Gastroesophageal sphincter (tissue), 4 donors: ENCODE results near the gene RAC2. TPM values are rescaled to one million over a fixed set of nuclear protein-coding genes. Genes with fewer than 3 reads are reported as not detected.

Source experiments
- ATAC-seq: fragments of 150-250 bp; one replicate; pipeline ENCODE4 v1.9.1; 2016; ENCODE audit warnings: mild to moderate bottlenecking, moderate library complexity
- H3K27ac ChIP-seq, 4 donors: fragments of 200-600 bp; sonication (generic) in 3 of 4; 1 replicate in 3 of 4; 2 replicates in 1 of 4; pipeline ENCODE4 v1.5.1; 2016 to 2019
- H3K27me3 ChIP-seq: fragments of 200-600 bp; sonication (generic); one replicate; pipeline ENCODE4 v1.5.1; 2019
- H3K36me3 ChIP-seq, 2 donors: fragments of 200-600 bp; sonication (generic); one replicate each; pipeline ENCODE4 v1.5.1; 2019; ENCODE audit warnings: control low read depth in 1 of 2
- H3K4me1 ChIP-seq, 3 donors: fragments of 200-600 bp; sonication (generic); 1 replicate in 2 of 3; 2 replicates in 1 of 3; pipeline ENCODE4 v1.5.1; 2016 to 2019; ENCODE audit warnings: control low read depth in 2 of 3
- H3K4me3 ChIP-seq, 2 donors: fragments of 200-600 bp; sonication (generic); one replicate each; pipeline ENCODE4 v1.5.1; 2019; ENCODE audit warnings: mild to moderate bottlenecking in 1 of 2, moderate library complexity in 1 of 2
- H3K9me3 ChIP-seq, 3 donors: fragments of 200-600 bp; sonication (generic); one replicate each; pipeline ENCODE4 v1.5.1; 2017 to 2019; ENCODE audit warnings: control low read depth in 2 of 3
- CTCF ChIP-seq, 4 experiments: fragments of 200-600 bp in 2 of 4; fragments of 450-650 bp in 2 of 4; sonication (generic) in 1 of 4; IDR thresholded peaks; one replicate each; pipeline ENCODE4 v1.5.1; 2017 to 2019; ENCODE audit warnings: antibody characterized with exemption in 4 of 4, mild to moderate bottlenecking in 2 of 4, moderate library complexity in 2 of 4
- EP300 ChIP-seq: sonication (generic); formaldehyde crosslinking; IDR thresholded peaks from one replicate; pipeline ENCODE4 v1.6.1; 2017; ENCODE audit warnings: antibody characterized with exemption, mild to moderate bottlenecking
- POLR2A ChIP-seq, 2 donors: fragments of 450-650 bp; IDR thresholded peaks; one replicate each; pipeline ENCODE4 v1.6.1; 2017; ENCODE audit warnings: antibody characterized with exemption in 2 of 2, mild to moderate bottlenecking in 2 of 2, moderate library complexity in 1 of 2
- POLR2AphosphoS5 ChIP-seq: sonication (generic); formaldehyde crosslinking; IDR thresholded peaks from one replicate; pipeline ENCODE4 v1.6.1; 2017; ENCODE audit warnings: antibody characterized with exemption
- WGBS, 2 donors: methylation state at CpG; one replicate each; pipeline ENCODE4 v1.1.5; 2018; ENCODE audit warnings: low coverage in 1 of 2; 5-methylcytosine and 5-hydroxymethylcytosine counted together
- total RNA-seq, 4 donors: library from RNA; depleted of rRNA; stranded (reverse); fragments of >200 nt; gene quantifications; one replicate each; pipeline ENCODE4 v1.1.0, GENCODE V29; 2016

RAC2 gene
- total RNA-seq, 4 donors from 2014 or later: 2.0 to 11.3 (median 6.4) TPM

DNA sequence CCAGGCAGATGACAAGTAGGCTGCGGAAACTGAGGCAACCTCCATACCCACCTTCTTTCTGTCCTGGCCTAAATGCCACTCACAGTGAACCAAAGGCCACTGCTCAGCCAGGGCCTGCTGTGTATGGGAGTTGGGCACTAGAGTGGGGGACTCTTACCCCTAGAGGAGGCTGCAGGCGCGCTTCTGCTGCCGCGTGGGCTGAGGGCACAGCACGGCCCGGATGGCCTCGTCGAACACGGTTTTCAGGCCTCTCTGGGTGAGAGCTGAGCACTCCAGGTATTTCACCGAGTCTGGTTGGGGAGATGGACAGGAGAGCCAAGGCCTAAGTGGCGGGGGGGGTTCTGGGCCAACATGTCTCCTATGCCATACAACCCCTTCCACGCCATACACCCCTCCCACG lies 17.6 kb downstream of the RAC2 start:
- H3K4me1 ChIP-seq: peaks cover 0 to 18% (median 0%) of the 10 kb centered on the region in 3 donors
- H3K4me3 ChIP-seq: no peak overlapping the region
- H3K27me3 ChIP-seq: peaks cover 26% of the 10 kb centered on the region
- no peaks in the 10 kb centered on the region for H3K36me3 ChIP-seq
- WGBS, 2 donors: 78% methylated on average over 7 of the region's 14 CpGs; no CpG with 5 or more reads in 1 of the 2 donors
- H3K27ac ChIP-seq: no peak overlapping the region
- TF ChIP-seq POLR2AphosphoS5 (no peak), EP300 (no peak), CTCF (IDR thresholded peaks at IDR 0.05) (no peak), POLR2A (IDR thresholded peaks at IDR 0.05) (no peak)
- no peak for ATAC-seq
- no peaks in the 10 kb centered on the region for H3K9me3 ChIP-seq

GRCh38 chr22:37226087-37226486 lies 18.0 kb downstream of the RAC2 start:
- Histone ChIP-seq H3K36me3 (no peaks in the 10 kb centered on the region), H3K9me3 (no peaks in the 10 kb centered on the region), H3K4me1 (peaks cover 0 to 18% (median 0%) of the 10 kb centered on the region in 3 donors), H3K27ac (no peak overlapping the region), H3K27me3 (peaks cover 26% of the 10 kb centered on the region), H3K4me3 (no peak overlapping the region)
- TF ChIP-seq POLR2A (IDR thresholded peaks at IDR 0.05) (no peak), EP300 (no peak), CTCF (IDR thresholded peaks at IDR 0.05) (no peak), POLR2AphosphoS5 (no peak)
- ATAC-seq: no peak
- 83 to 100% methylated on average over 1 of the region's 4 CpGs for WGBS, 2 donors

DNA sequence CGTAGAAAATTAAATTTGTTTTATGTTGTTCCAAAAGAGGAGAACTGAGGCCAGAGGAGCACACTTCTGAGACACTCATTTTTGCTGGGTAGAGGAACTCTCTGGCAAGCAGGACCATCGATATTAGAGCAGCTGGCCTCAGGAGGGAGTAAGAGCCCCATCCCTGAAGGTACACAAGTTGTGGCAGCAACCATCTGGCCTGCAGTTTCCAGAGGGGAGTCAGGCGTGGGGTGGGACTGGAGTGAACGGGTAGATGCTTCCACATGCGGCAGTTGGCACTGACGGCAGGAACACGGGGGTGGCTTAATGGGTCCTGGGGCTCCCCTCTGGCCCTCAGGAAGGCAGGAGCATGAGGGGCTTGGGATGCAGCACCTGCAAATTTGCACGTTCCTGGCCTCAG lies 18.6 kb downstream of the RAC2 start:
- ATAC-seq: no peak
- TF ChIP-seq POLR2AphosphoS5: no peak
- TF ChIP-seq EP300: no peak
- no peak for TF ChIP-seq POLR2A (IDR thresholded peaks at IDR 0.05)
- TF ChIP-seq CTCF (IDR thresholded peaks at IDR 0.05): no peak
- WGBS, 2 donors: 53% methylated on average over 3 of the region's 8 CpGs; no CpG with 5 or more reads in 1 of the 2 donors
- Histone ChIP-seq H3K36me3 (no peaks in the 10 kb centered on the region), H3K27ac (no peak overlapping the region), H3K4me1 (peaks cover 0 to 18% (median 0%) of the 10 kb centered on the region in 3 donors), H3K4me3 (no peak overlapping the region), H3K9me3 (no peaks in the 10 kb centered on the region), H3K27me3 (peaks cover 25% of the 10 kb centered on the region)

DNA sequence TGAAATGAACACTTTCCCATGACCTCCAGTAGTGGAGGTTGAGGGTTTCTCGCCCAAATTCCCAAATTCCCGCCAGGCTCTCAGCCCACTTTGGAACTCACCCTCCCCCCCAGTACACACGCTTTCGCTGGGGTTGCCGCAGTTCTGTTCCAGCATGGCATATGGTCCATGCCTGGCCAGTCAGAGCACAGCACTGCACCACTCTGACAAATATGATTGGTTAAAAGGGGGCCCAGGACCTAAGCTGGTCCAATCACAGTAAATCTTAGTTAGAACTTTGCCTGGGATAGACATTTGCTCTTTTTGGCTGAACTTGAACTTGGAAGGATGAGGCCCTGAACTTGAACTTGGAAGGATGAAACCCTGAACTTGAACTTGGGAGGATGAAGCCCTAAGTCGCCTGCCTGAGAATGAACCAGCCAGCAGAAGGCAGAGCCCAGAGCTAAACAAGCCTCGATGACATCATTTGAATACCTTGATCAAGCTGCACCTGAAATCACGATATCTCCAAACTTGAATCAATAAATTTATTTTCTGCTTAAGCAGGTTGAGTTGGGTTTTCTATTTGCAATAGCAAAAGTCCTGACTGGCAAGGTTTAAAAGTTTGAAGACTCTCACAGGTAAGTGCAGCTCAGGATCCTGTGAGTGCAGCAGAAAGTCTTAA lies 19.2 kb downstream of the RAC2 start:
- Histone ChIP-seq H3K4me1 (peaks cover 0 to 16% (median 0%) of the 10 kb centered on the region in 3 donors), H3K27me3 (peaks cover 25% of the 10 kb centered on the region), H3K9me3 (no peaks in the 10 kb centered on the region), H3K27ac (no peak overlapping the region), H3K36me3 (no peaks in the 10 kb centered on the region), H3K4me3 (no peak overlapping the region)
- no peak for ATAC-seq
- 51 to 57% methylated on average over 7 of the region's 8 CpGs for WGBS, 2 donors
- TF ChIP-seq POLR2A (IDR thresholded peaks at IDR 0.05) (no peak), EP300 (no peak), CTCF (IDR thresholded peaks at IDR 0.05) (no peak), POLR2AphosphoS5 (no peak)

GRCh38 chr22:37223965-37224551 lies 20.0 kb downstream of the RAC2 start:
- Histone ChIP-seq H3K27ac (no peak overlapping the region), H3K9me3 (no peaks in the 10 kb centered on the region), H3K4me1 (peaks cover 0 to 8% (median 0%) of the 10 kb centered on the region in 3 donors), H3K36me3 (no peaks in the 10 kb centered on the region), H3K4me3 (no peak overlapping the region), H3K27me3 (peaks cover 33% of the 10 kb centered on the region)
- 52 to 100% methylated on average over 1 to 3 of the region's 3 CpGs for WGBS, 2 donors
- TF ChIP-seq EP300 (no peak), CTCF (IDR thresholded peaks at IDR 0.05) (no peak), POLR2A (IDR thresholded peaks at IDR 0.05) (no peak), POLR2AphosphoS5 (no peak)
- ATAC-seq: no peak
